Esophagus muscularis mucosa (tissue), 4 donors: ENCODE data around the gene ABHD12. TPM values are rescaled to one million over a fixed set of nuclear protein-coding genes. Genes with fewer than 3 reads are reported as not detected.

Experiments
- DNase-seq: peaks from one replicate; pipeline ENCODE4 v3.0.0-alpha.2; 2017; ENCODE audit errors: extremely low spot score
- H3K27ac ChIP-seq, 4 donors: fragments of 200-600 bp; sonication (generic); replicated peaks in 1 of 4; 1 replicate in 3 of 4; 2 replicates in 1 of 4; pipeline ENCODE4 v1.5.1; 2016 to 2019; ENCODE audit warnings: mild to moderate bottlenecking in 1 of 4
- H3K27me3 ChIP-seq, 4 donors: fragments of 200-600 bp; sonication (generic); one replicate each; pipeline versions ENCODE4 v1.5.1 to v1.6.0; 2016 to 2019
- H3K36me3 ChIP-seq, 4 donors: fragments of 200-600 bp; sonication (generic); one replicate each; pipeline ENCODE4 v1.5.1; 2016 to 2019
- H3K4me1 ChIP-seq, 4 donors: fragments of 200-600 bp; sonication (generic); one replicate each; pipeline ENCODE4 v1.5.1; 2016 to 2019
- H3K4me3 ChIP-seq, 4 donors: fragments of 200-600 bp; sonication (generic); 1 replicate in 2 of 4; 2 replicates in 2 of 4; pipeline ENCODE4 v1.5.1; 2016 to 2019; ENCODE audit warnings: mild to moderate bottlenecking in 4 of 4, moderate library complexity in 1 of 4
- H3K9me3 ChIP-seq, 4 donors: fragments of 200-600 bp; sonication (generic); 1 replicate in 3 of 4; 2 replicates in 1 of 4; pipeline ENCODE4 v1.5.1; 2016 to 2019
- EP300 ChIP-seq: sonication (generic); formaldehyde crosslinking; IDR thresholded peaks from one replicate; pipeline ENCODE4 v1.6.1; 2017; ENCODE audit warnings: antibody characterized with exemption
- POLR2A ChIP-seq: fragments of 450-650 bp; IDR thresholded peaks from one replicate; pipeline ENCODE4 v1.6.1; 2017; ENCODE audit warnings: antibody characterized with exemption, moderate library complexity, mild to moderate bottlenecking, low read depth
- POLR2AphosphoS5 ChIP-seq, 2 donors: sonication (generic); formaldehyde crosslinking; IDR thresholded peaks; one replicate each; pipeline ENCODE4 v1.6.1; 2017; ENCODE audit warnings: antibody characterized with exemption in 2 of 2
- WGBS: methylation state at CpG from one replicate; pipeline ENCODE4 v1.1.5; 2018; 5-methylcytosine and 5-hydroxymethylcytosine counted together
- intact Hi-C: fragments of 100-400 bp; cut with DNase I; formaldehyde crosslinking; loops from one replicate; pipeline ENCODE4 v1.15.1; 2023
- total RNA-seq, 4 donors: library from RNA; depleted of rRNA; stranded (reverse); fragments of >200 nt; gene quantifications; one replicate each; pipeline versions ENCODE4 v1.1.0 to v1.2.1, GENCODE V29; 2016
- TF ChIP-seq, protein P1 (sequence below), 3 experiments: fragments of 200-600 bp in 2 of 3; fragments of 450-650 bp in 1 of 3; sonication (generic) in 2 of 3; IDR thresholded peaks; one replicate each; pipeline ENCODE4 v1.5.1; 2017 to 2019; ENCODE audit warnings: antibody characterized with exemption in 3 of 3, mild to moderate bottlenecking in 2 of 3, moderate library complexity in 1 of 3

The ABHD12 gene
- total RNA-seq, 4 donors from 2014 or later = 27.0 to 41.6 (median 35.4) TPM

DNA sequence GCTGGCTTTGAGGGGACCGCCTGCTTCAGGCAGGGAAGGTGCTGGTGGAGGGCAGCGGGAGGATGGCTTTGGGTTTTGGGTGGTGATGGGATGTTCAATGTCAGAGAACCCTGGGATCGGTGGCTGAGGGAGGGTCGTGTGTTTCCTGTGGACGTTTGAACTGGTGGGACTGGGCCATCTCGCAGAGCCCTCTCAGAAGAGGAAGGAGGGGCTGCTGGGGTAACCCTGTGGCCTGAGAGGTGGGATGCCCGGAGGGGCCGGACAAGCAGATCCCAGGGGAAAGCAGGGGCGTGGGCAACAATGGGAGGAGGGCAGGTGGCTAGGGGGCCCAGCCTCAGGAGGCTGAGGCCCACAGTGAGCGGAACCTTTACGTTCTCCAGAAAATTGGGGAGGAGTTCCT, 107.8 kb downstream of the ABHD12 start:
- H3K4me1 ChIP-seq = peaks cover 3 to 22% (median 15%) of the 10 kb centered on the region in 4 donors
- intact Hi-C loops = no loop called here
- no peaks in the 10 kb centered on the region for H3K27me3 ChIP-seq
- peaks cover 82 to 100% (median 99%) of the 10 kb centered on the region in 4 donors for H3K36me3 ChIP-seq
- TF ChIP-seq EP300 (no peak), POLR2A (no peak), POLR2AphosphoS5 (IDR thresholded peaks at IDR 0.05) (no peak)
- TF ChIP-seq, protein P1, sequence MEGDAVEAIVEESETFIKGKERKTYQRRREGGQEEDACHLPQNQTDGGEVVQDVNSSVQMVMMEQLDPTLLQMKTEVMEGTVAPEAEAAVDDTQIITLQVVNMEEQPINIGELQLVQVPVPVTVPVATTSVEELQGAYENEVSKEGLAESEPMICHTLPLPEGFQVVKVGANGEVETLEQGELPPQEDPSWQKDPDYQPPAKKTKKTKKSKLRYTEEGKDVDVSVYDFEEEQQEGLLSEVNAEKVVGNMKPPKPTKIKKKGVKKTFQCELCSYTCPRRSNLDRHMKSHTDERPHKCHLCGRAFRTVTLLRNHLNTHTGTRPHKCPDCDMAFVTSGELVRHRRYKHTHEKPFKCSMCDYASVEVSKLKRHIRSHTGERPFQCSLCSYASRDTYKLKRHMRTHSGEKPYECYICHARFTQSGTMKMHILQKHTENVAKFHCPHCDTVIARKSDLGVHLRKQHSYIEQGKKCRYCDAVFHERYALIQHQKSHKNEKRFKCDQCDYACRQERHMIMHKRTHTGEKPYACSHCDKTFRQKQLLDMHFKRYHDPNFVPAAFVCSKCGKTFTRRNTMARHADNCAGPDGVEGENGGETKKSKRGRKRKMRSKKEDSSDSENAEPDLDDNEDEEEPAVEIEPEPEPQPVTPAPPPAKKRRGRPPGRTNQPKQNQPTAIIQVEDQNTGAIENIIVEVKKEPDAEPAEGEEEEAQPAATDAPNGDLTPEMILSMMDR (IDR thresholded peaks at IDR 0.05) = no peak
- H3K4me3 ChIP-seq = no peak overlapping the region
- DNase-seq = no peak
- 84% methylated on average over 11 of the region's 11 CpGs for WGBS
- no peaks in the 10 kb centered on the region for H3K9me3 ChIP-seq
- H3K27ac ChIP-seq = peak overlapping the region; percentile 18 to 86 (median 70)

DNA sequence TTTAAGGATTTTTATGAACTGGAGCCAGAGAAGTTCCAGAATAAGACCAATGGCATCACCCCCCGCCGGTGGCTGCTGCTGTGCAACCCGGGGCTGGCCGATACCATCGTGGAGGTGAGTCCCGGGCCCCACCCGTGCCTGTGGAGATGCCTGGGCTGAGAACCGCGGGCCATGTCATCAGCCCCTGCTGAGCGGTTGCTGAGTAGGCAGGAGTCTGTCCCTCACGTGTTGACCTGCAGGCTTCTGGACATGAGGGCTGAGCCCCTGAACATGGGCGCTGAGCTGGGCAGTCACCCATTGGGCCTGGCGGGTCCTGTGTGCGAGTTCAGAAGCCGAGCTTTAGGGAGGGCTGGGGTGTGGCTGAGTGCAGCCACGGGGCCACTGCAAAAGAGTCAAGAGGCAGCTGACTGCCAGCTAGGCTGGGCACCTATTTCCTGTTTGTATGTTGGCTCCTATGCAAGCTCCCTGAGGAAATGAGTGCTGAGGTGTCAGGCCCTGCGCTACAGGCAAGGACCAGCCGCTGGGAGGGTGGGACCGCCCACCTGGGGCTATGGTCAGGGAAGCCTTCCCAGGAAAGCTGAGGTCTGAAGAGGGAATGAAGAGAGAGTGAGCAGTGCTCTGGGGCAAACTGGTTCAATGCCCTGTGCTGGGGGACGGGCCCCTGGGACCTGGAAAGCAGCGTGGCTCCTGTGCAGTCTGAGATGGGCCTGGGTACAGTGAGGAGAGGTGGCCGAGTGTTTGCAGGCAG, 108.4 kb downstream of the ABHD12 start:
- TF ChIP-seq EP300 (no peak), POLR2A (no peak), POLR2AphosphoS5 (IDR thresholded peaks at IDR 0.05) (no peak)
- TF ChIP-seq, protein P1 (IDR thresholded peaks at IDR 0.05) = no peak
- intact Hi-C loops = no loop called here
- Histone ChIP-seq H3K27me3 (no peaks in the 10 kb centered on the region), H3K9me3 (no peaks in the 10 kb centered on the region), H3K4me1 (peaks cover 5 to 28% (median 21%) of the 10 kb centered on the region in 4 donors), H3K4me3 (no peak overlapping the region), H3K36me3 (peaks cover 76 to 100% (median 99%) of the 10 kb centered on the region in 4 donors), H3K27ac (peak overlapping the region; percentile 18 to 86 (median 70))
- 94% methylated on average over 16 of the region's 22 CpGs for WGBS
- DNase-seq = no peak

DNA sequence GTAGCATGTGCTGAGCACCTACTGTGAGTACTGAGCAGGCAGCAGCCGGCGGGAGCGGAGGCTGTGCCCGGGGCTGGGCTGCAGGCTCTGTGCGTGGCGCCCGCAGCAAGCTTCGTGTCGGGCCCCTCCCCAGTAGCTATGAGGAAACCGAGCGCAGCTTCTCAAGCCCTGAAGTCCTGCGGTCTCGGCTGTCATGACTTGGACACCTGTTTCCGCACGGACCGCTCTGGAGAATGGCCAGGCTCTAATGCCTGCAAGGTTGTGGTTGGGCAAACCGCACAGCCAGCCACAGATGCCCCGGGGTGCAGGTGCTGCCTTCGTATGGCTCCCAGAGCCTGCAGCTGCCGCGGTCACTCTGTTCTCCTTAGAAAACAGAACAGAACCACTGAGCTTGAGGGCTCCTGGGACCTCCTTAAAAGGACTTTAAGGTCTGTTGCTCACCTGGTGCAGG, 109.1 kb downstream of the ABHD12 start:
- H3K9me3 ChIP-seq = no peaks in the 10 kb centered on the region
- no peak overlapping the region for H3K4me3 ChIP-seq
- peaks cover 72 to 100% (median 99%) of the 10 kb centered on the region in 4 donors for H3K36me3 ChIP-seq
- no peak for DNase-seq
- WGBS = 79% methylated on average over 17 of the region's 21 CpGs
- peak overlapping the region; percentile 8 to 86 (median 84) for H3K27ac ChIP-seq
- TF ChIP-seq POLR2AphosphoS5 (IDR thresholded peaks at IDR 0.05) (no peak), POLR2A (no peak)
- TF ChIP-seq, protein P1 (IDR thresholded peaks at IDR 0.05) = no peak
- intact Hi-C loops = no loop called here
- H3K4me1 ChIP-seq = peaks cover 9 to 30% (median 26%) of the 10 kb centered on the region in 4 donors
- no peaks in the 10 kb centered on the region for H3K27me3 ChIP-seq

DNA sequence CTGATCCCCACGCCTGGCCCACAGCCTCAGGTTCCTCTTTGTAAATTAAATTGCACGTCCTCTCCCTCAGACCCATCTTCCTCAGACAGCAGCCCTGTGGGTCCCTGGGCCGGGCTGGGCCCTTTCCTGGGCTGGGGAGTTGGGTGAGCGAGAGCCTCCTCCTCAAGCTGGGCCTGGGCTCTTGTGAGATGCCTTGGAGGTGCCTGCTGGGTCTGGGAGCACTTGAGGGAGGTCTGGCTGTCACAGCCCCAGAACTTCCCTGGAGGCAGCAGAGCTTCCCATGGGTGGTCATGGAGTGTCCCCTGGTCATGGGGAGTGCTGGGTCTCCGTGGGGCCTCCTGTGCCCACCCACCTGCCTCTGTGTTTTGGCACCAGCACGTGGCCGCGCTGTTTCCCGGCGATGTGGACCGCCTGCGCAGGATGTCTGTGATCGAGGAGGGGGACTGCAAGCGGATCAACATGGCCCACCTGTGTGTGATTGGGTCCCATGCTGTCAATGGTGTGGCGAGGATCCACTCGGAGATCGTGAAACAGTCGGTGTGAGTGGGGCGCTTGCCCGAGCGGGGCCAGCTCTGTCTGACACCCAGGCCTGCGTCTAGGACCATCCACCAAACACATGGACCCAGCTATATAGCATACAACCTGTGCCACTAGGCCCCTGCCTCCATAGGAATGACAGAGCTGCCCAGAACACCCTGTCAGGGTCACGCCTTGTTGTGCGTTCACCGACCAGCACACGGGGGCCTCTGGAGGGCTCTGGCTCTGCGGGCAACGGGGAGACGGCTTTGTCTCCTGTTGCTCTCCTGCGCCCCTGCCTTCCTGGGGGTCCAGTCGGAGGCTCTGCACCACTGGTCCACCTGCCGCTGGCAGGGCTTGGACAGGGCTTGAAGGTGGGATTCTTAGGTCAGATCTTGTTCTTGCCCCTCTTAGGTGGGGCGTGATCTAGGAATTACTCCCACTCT, 109.8 kb downstream of the ABHD12 start:
- WGBS = 93% methylated on average over 14 of the region's 33 CpGs
- intact Hi-C loops = no loop called here
- Histone ChIP-seq H3K36me3 (peaks cover 66 to 100% (median 99%) of the 10 kb centered on the region in 4 donors), H3K4me1 (peaks cover 10 to 32% (median 28%) of the 10 kb centered on the region in 4 donors), H3K27me3 (no peaks in the 10 kb centered on the region), H3K4me3 (no peak overlapping the region), H3K27ac (peak overlapping the region; percentile 65 to 86 (median 84)), H3K9me3 (no peaks in the 10 kb centered on the region)
- no peak for TF ChIP-seq EP300
- TF ChIP-seq, protein P1 (IDR thresholded peaks at IDR 0.05) = no peak
- TF ChIP-seq POLR2AphosphoS5 (IDR thresholded peaks at IDR 0.05) = no peak
- TF ChIP-seq POLR2A = no peak
- no peak for DNase-seq
